IMR-90 (cell line): ENCODE results near the gene S100A1. TPM values are rescaled to one million over a fixed set of nuclear protein-coding genes. Genes with fewer than 3 reads are reported as not detected.

ENCODE experiments used
- ATAC-seq: fragments of 200-7000 bp; cut with Tn5 transposase; 2 replicates; pipeline ENCODE4 v1.9.1; 2020; ENCODE audit warnings: low read depth, mild to moderate bottlenecking, moderate library complexity
- BruUV-seq: library from RNA; stranded (reverse); fragments of 400-500 nt; replicated peaks from 2 replicates; lab custom pipeline; 2021; lab: Mats Ljungman, UMichigan
- CTCF ChIA-PET: fragments of 300-600 bp; formaldehyde crosslinking; extraction: SDS; loops from one replicate; lab custom pipeline; 2021; ENCODE audit warnings: antibody characterized with exemption; lab: Yijun Ruan, JAX
- POLR2A ChIA-PET: fragments of 300-600 bp; sonication (Branson Sonifier 250); formaldehyde crosslinking; loops from one replicate; lab custom pipeline; 2022; ENCODE audit warnings: antibody characterized with exemption; ENCODE audit not compliant: unreplicated experiment; lab: Charles Lee
- DNase-seq: peaks from one replicate; pipeline ENCODE4 v3.0.0; 2013
- H2AFZ ChIP-seq: replicated peaks from 2 replicates; pipeline ENCODE3; 2013; ENCODE audit warnings: low read length, mild to moderate bottlenecking; ENCODE audit not compliant: poor library complexity
- H2AK5ac ChIP-seq: 2 replicates; pipeline ENCODE4 v1.6.1; 2013; ENCODE audit warnings: low read depth, low read length, inconsistent platforms
- H2AK9ac ChIP-seq: replicated peaks from 2 replicates; pipeline ENCODE3; 2013; ENCODE audit warnings: mild to moderate bottlenecking, low read depth, low read length, moderate library complexity; ENCODE audit not compliant: poor library complexity
- H2BK120ac ChIP-seq: 2 replicates; pipeline ENCODE4 v1.6.1; 2013; ENCODE audit warnings: low read depth, low read length, inconsistent platforms
- H2BK15ac ChIP-seq: 3 replicates; pipeline ENCODE4 v1.6.1; 2013; ENCODE audit warnings: low read depth, low read length, inconsistent platforms
- H2BK20ac ChIP-seq: 2 replicates; pipeline ENCODE4 v1.6.1; 2013; ENCODE audit warnings: low read depth, mild to moderate bottlenecking, inconsistent platforms, low read length, moderate library complexity
- H2BK5ac ChIP-seq: 2 replicates; pipeline ENCODE4 v1.6.1; 2013; ENCODE audit warnings: mild to moderate bottlenecking, low read depth, low read length, inconsistent platforms; ENCODE audit not compliant: poor library complexity, severe bottlenecking
- H3K14ac ChIP-seq: replicated peaks from 2 replicates; pipeline ENCODE4 v1.6.1; 2013; ENCODE audit warnings: low read depth, low read length, inconsistent platforms
- H3K18ac ChIP-seq: 2 replicates; pipeline ENCODE4 v1.6.1; 2013; ENCODE audit warnings: low read depth, low read length, control low read depth
- H3K23ac ChIP-seq: 2 replicates; pipeline ENCODE4 v1.6.1; 2013; ENCODE audit warnings: low read depth, low read length, inconsistent platforms
- H3K27ac ChIP-seq: 2 replicates; pipeline ENCODE4 v1.5.1; 2013; ENCODE audit warnings: mild to moderate bottlenecking, control low read depth, low read length; ENCODE audit not compliant: insufficient read depth
- H3K27me3 ChIP-seq: 2 replicates; pipeline ENCODE4 v1.6.1; 2013; ENCODE audit warnings: low read length; ENCODE audit not compliant: control insufficient read depth, insufficient read depth
- H3K36me3 ChIP-seq: 2 replicates; pipeline ENCODE4 v1.6.1; 2013; ENCODE audit warnings: low read length, mixed read lengths; ENCODE audit not compliant: control insufficient read depth, insufficient read depth
- H3K4ac ChIP-seq: 2 replicates; pipeline ENCODE4 v1.6.1; 2013; ENCODE audit warnings: low read depth, low read length, inconsistent platforms
- H3K4me1 ChIP-seq: 2 replicates; pipeline ENCODE4 v1.6.1; 2013; ENCODE audit warnings: low read length, mixed read lengths; ENCODE audit not compliant: control insufficient read depth, insufficient read depth
- H3K4me2 ChIP-seq: 2 replicates; pipeline ENCODE4 v1.6.1; 2013; ENCODE audit warnings: low read depth, mild to moderate bottlenecking, control low read depth, low read length, moderate library complexity
- H3K4me3 ChIP-seq: 2 replicates; pipeline ENCODE4 v1.5.1; 2013; ENCODE audit warnings: low read depth, mild to moderate bottlenecking, control low read depth, low read length, moderate library complexity; ENCODE audit not compliant: insufficient read depth
- H3K56ac ChIP-seq: 2 replicates; pipeline ENCODE4 v1.6.1; 2013; ENCODE audit warnings: low read length, inconsistent platforms; ENCODE audit not compliant: insufficient read depth; ENCODE audit errors: extremely low read depth
- H3K79me1 ChIP-seq, 2 experiments: 2 replicates each; pipeline ENCODE4 v1.6.1; 2013; ENCODE audit warnings: low read length in 2 of 2, inconsistent platforms in 1 of 2, low read depth in 1 of 2
- H3K9ac ChIP-seq: 2 replicates; pipeline ENCODE4 v1.6.1; 2013; ENCODE audit warnings: low read depth, low read length, control low read depth
- H3K9me1 ChIP-seq: 2 replicates; pipeline ENCODE4 v1.6.1; 2013; ENCODE audit warnings: low read length, inconsistent platforms; ENCODE audit not compliant: insufficient read depth
- H3K9me3 ChIP-seq: 2 replicates; pipeline ENCODE4 v1.6.1; 2013; ENCODE audit warnings: low read length; ENCODE audit not compliant: control insufficient read depth, insufficient read depth
- H4K20me1 ChIP-seq: 2 replicates; pipeline ENCODE4 v1.6.1; 2013; ENCODE audit warnings: low read length, inconsistent platforms; ENCODE audit not compliant: insufficient read depth
- H4K5ac ChIP-seq: 2 replicates; pipeline ENCODE4 v1.6.1; 2013; ENCODE audit warnings: mild to moderate bottlenecking, low read depth, low read length, control low read depth
- H4K8ac ChIP-seq, 2 experiments: 2 replicates each; pipeline ENCODE4 v1.6.1; 2013; ENCODE audit warnings: low read depth in 2 of 2, low read length in 2 of 2, control low read depth in 1 of 2, inconsistent platforms in 1 of 2
- H4K91ac ChIP-seq: 2 replicates; pipeline ENCODE4 v1.6.1; 2013; ENCODE audit warnings: low read depth, low read length, inconsistent platforms; ENCODE audit not compliant: insufficient read depth
- CEBPB ChIP-seq: IDR thresholded peaks from 2 replicates; pipeline ENCODE4 v1.6.1; 2012; ENCODE audit warnings: low read depth, low read length, improper control_type of control experiment
- FOS ChIP-seq: fragments of 150-350 bp; IDR thresholded peaks from 2 replicates; pipeline ENCODE4 v1.6.1; 2016; ENCODE audit warnings: low read depth, low read length
- MAFK ChIP-seq: IDR thresholded peaks from 2 replicates; pipeline ENCODE4 v1.6.1; 2012; ENCODE audit warnings: low read depth, low read length, improper control_type of control experiment
- NFE2L2 ChIP-seq: fragments of 150-350 bp; IDR thresholded peaks from 2 replicates; pipeline ENCODE4 v1.6.1; 2016; ENCODE audit warnings: low read depth, mild to moderate bottlenecking, low read length
- POLR2A ChIP-seq: IDR thresholded peaks from 2 replicates; pipeline ENCODE4 v1.6.1; 2012; ENCODE audit warnings: mild to moderate bottlenecking, low read depth, low read length
- RAD21 ChIP-seq: IDR thresholded peaks from 2 replicates; pipeline ENCODE4 v1.6.1; 2012; ENCODE audit warnings: low read length, improper control_type of control experiment
- RCOR1 ChIP-seq: IDR thresholded peaks from 2 replicates; pipeline ENCODE4 v1.6.1; 2012; ENCODE audit warnings: mild to moderate bottlenecking, low read length, improper control_type of control experiment; ENCODE audit not compliant: insufficient replicate concordance
- RFX5 ChIP-seq: IDR thresholded peaks from 2 replicates; pipeline ENCODE4 v1.8.0; 2012; ENCODE audit warnings: low read depth, mild to moderate bottlenecking, low read length, moderate library complexity
- WGBS, 2 experiments: methylation state at CpG; one replicate each; pipeline versions ENCODE4 v1.1.5 to v1.1.7; 2013; ENCODE audit warnings: missing lambda C conversion rate in 2 of 2; ENCODE audit not compliant: insufficient read length in 1 of 2; ENCODE audit errors: extremely low coverage in 2 of 2; 5-methylcytosine and 5-hydroxymethylcytosine counted together
- dilution Hi-C: fragments of 300-500 bp; cut with HindIII; formaldehyde crosslinking; loops from one replicate; pipeline ENCODE4 v1.14.3; 2018; ENCODE audit warnings: low sequenced_read_pairs; ENCODE audit not compliant: unreplicated experiment
- in situ Hi-C: fragments of 300-500 bp; cut with MboI; formaldehyde crosslinking; loops from 3 replicates; pipeline ENCODE4 v1.14.3; 2019; ENCODE audit warnings: low sequenced_read_pairs, inconsistent platforms, mixed read lengths
- intact Hi-C: fragments of 100-400 bp; cut with micrococcal nuclease; formaldehyde crosslinking; loops from 2 replicates; pipeline ENCODE4 v1.10.0; 2022
- polyA plus RNA-seq, 3 experiments: library from polyadenylated mRNA; depleted of rRNA; stranded (reverse); fragments of >200 nt; gene quantifications; 2 replicates each; pipeline ENCODE4 v1.2.3, GENCODE V29; 2012; ENCODE audit warnings: low replicate concordance in 1 of 3
- total RNA-seq: library from RNA; depleted of rRNA; stranded (reverse); fragments of >200 nt; gene quantifications from 2 replicates; pipeline ENCODE4 v1.2.3, GENCODE V29; 2012
- TF ChIP-seq, protein P1 (sequence below): conservative IDR thresholded peaks from 2 replicates; pipeline ENCODE4 v1.5.1; 2012; ENCODE audit warnings: mild to moderate bottlenecking, low read depth, low read length, improper control_type of control experiment
- TF ChIP-seq, protein P2 (sequence below): fragments of 150-350 bp; IDR thresholded peaks from 2 replicates; pipeline ENCODE4 v1.6.1; 2017; ENCODE audit warnings: mild to moderate bottlenecking, antibody characterized with exemption, low read length, low read depth
- TF ChIP-seq, protein P3 (sequence below): fragments of 150-350 bp; IDR thresholded peaks from 2 replicates; pipeline ENCODE4 v1.6.1; 2016; ENCODE audit warnings: low read depth, mild to moderate bottlenecking, low read length, moderate library complexity, borderline replicate concordance

Gene S100A1
- total and polyA plus RNA-seq, 2 of the 4 experiments (the other 2 are of a cell fraction), result 0.18 to 0.29 TPM

DNA sequence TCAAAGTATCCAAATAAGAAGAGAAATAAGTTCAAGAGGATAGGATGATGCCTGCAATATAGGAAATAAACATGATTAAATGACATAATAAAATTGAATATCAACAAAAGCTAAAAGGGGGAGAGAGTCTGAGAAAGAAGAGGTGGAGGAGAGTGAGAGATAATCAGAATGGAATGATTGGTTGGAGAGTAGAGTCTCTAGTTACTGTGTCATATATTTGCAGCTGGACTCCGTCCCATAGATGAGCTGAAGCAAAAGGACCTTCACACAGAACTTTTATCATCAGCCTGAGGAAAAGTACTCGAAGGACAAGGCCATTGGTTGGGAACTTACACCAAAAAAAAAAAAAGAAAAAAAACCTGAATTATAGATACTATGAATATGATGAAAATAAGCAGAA lies 39.8 kb upstream of the S100A1 start:
- Histone ChIP-seq H3K4ac (no peak overlapping the region), H3K9ac (no peak overlapping the region), H4K20me1 (no peaks in the 10 kb centered on the region), H3K18ac (no peak overlapping the region), H2BK120ac (no peak overlapping the region), H2AK9ac (no peak overlapping the region), H4K8ac (no peak overlapping the region), H3K27me3 (no peaks in the 10 kb centered on the region), H2BK15ac (no peak overlapping the region), H3K79me1 (no peaks in the 10 kb centered on the region), H3K4me2 (no peak overlapping the region), H3K23ac (no peak overlapping the region), H2AFZ (no peak overlapping the region), H4K91ac (no peak overlapping the region), H3K4me3 (no peak overlapping the region), H2BK5ac (no peak overlapping the region), H3K9me3 (no peaks in the 10 kb centered on the region), H3K4me1 (peaks cover 3% of the 10 kb centered on the region; the same call in 1 of the 2 replicates), H3K9me1 (no peaks in the 10 kb centered on the region), H3K14ac (no peak overlapping the region), H2BK20ac (no peak overlapping the region), H3K36me3 (no peaks in the 10 kb centered on the region), H2AK5ac (no peak overlapping the region), H4K5ac (no peak overlapping the region), H3K56ac (no peak overlapping the region), H3K27ac (no peak overlapping the region)
- in situ Hi-C loops, result no loop called here
- TF ChIP-seq MAFK (no peak), CEBPB (no peak), RCOR1 (no peak), RAD21 (no peak), NFE2L2 (no peak), FOS (no peak), RFX5 (no peak), POLR2A (no peak)
- TF ChIP-seq, protein P1, sequence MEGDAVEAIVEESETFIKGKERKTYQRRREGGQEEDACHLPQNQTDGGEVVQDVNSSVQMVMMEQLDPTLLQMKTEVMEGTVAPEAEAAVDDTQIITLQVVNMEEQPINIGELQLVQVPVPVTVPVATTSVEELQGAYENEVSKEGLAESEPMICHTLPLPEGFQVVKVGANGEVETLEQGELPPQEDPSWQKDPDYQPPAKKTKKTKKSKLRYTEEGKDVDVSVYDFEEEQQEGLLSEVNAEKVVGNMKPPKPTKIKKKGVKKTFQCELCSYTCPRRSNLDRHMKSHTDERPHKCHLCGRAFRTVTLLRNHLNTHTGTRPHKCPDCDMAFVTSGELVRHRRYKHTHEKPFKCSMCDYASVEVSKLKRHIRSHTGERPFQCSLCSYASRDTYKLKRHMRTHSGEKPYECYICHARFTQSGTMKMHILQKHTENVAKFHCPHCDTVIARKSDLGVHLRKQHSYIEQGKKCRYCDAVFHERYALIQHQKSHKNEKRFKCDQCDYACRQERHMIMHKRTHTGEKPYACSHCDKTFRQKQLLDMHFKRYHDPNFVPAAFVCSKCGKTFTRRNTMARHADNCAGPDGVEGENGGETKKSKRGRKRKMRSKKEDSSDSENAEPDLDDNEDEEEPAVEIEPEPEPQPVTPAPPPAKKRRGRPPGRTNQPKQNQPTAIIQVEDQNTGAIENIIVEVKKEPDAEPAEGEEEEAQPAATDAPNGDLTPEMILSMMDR, result no peak
- TF ChIP-seq, protein P2, sequence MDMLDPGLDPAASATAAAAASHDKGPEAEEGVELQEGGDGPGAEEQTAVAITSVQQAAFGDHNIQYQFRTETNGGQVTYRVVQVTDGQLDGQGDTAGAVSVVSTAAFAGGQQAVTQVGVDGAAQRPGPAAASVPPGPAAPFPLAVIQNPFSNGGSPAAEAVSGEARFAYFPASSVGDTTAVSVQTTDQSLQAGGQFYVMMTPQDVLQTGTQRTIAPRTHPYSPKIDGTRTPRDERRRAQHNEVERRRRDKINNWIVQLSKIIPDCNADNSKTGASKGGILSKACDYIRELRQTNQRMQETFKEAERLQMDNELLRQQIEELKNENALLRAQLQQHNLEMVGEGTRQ, result no peak
- TF ChIP-seq, protein P3, sequence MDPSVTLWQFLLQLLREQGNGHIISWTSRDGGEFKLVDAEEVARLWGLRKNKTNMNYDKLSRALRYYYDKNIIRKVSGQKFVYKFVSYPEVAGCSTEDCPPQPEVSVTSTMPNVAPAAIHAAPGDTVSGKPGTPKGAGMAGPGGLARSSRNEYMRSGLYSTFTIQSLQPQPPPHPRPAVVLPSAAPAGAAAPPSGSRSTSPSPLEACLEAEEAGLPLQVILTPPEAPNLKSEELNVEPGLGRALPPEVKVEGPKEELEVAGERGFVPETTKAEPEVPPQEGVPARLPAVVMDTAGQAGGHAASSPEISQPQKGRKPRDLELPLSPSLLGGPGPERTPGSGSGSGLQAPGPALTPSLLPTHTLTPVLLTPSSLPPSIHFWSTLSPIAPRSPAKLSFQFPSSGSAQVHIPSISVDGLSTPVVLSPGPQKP, result no peak
- WGBS, 2 experiments, result no CpG with 5 or more reads among the region's 2 CpGs
- CTCF ChIA-PET, result interaction anchor here (0.9 kb wide), 1 partner anchor 11 kb away, joined by 3 read pairs; no protein-coding TSS in a partner anchor
- peak; percentile 47 for DNase-seq
- intact Hi-C loops, result no loop called here
- ATAC-seq, result peak; percentile 70
- no TSS peak for BruUV-seq
- dilution Hi-C loops, result no loop called here
- POLR2A ChIA-PET, result interaction anchor here (0.6 kb wide), 1 partner anchor 46 kb away, joined by 3 read pairs; no protein-coding TSS in a partner anchor
